SK-N-SH (cell line): ENCODE measurements around the gene AP2A2. TPM values are rescaled to one million over a fixed set of nuclear protein-coding genes. Genes with fewer than 3 reads are reported as not detected.

Experiments used
- CTCF ChIA-PET: fragments of 300-600, 350-600 bp; formaldehyde crosslinking; extraction: SDS; loops from one replicate; lab custom pipeline; 2021; lab: Yijun Ruan, JAX
- POLR2A ChIA-PET: fragments of 350-600 bp; sonication (Branson Sonifier 250); formaldehyde crosslinking; extraction: SDS; loops from one replicate; lab custom pipeline; 2020; ENCODE audit warnings: antibody characterized with exemption, inconsistent platforms; lab: Yijun Ruan, JAX
- DNase-seq: peaks from one replicate; pipeline ENCODE4 v3.0.0; 2012
- H2AFZ ChIP-seq: fragments of 200-600 bp; sonication (generic); 2 replicates; pipeline ENCODE4 v1.8.1; 2016; ENCODE audit warnings: antibody characterized with exemption, mild to moderate bottlenecking, low read depth
- H3F3A ChIP-seq: fragments of 200-600 bp; sonication (generic); replicated peaks from 2 replicates; pipeline ENCODE3; 2016; ENCODE audit warnings: antibody characterized with exemption, mild to moderate bottlenecking; ENCODE audit not compliant: insufficient read depth
- H3K27ac ChIP-seq, 2 experiments: fragments of 200-500 bp in 1 of 2; fragments of 200-600 bp in 1 of 2; sonication (Bioruptor generic) in 1 of 2; sonication (generic), shearing (Covaris generic) in 1 of 2; 2 replicates each; pipeline versions ENCODE4 v1.5.1 to v1.6.1; 2014 to 2016; ENCODE audit warnings: low read depth in 2 of 2, inconsistent platforms in 1 of 2, low read length in 1 of 2, mild to moderate bottlenecking in 1 of 2, mixed read lengths in 1 of 2
- H3K27me3 ChIP-seq: fragments of 200-600 bp; sonication (generic), shearing (Covaris generic); 2 replicates; pipeline ENCODE4 v1.6.1; 2016; ENCODE audit warnings: mixed run types; ENCODE audit not compliant: insufficient read depth
- H3K36me3 ChIP-seq, 2 experiments: fragments of 200-500 bp in 1 of 2; fragments of 200-600 bp in 1 of 2; sonication (Bioruptor generic) in 1 of 2; sonication (generic) in 1 of 2; replicated peaks in 1 of 2; 2 replicates each; pipeline versions ENCODE3 to v1.5.1; 2014 to 2016; ENCODE audit warnings: low read length in 1 of 2, mild to moderate bottlenecking in 1 of 2; ENCODE audit not compliant: insufficient read depth in 2 of 2, control insufficient read depth in 1 of 2
- H3K4me1 ChIP-seq, 2 experiments: fragments of 200-500 bp in 1 of 2; fragments of 200-600 bp in 1 of 2; sonication (Bioruptor generic) in 1 of 2; sonication (generic), shearing (Covaris generic) in 1 of 2; 2 replicates each; pipeline versions ENCODE4 v1.5.1 to v1.6.1; 2014 to 2016; ENCODE audit warnings: low read depth in 1 of 2, low read length in 1 of 2, mixed run types in 1 of 2; ENCODE audit not compliant: insufficient read depth in 2 of 2, control insufficient read depth in 1 of 2
- H3K4me2 ChIP-seq: fragments of 200-600 bp; sonication (generic), shearing (Covaris generic); 2 replicates; pipeline ENCODE4 v1.6.1; 2017; ENCODE audit warnings: mixed run types
- H3K4me3 ChIP-seq, 2 experiments: fragments of 200-500 bp in 1 of 2; fragments of 200-600 bp in 1 of 2; sonication (Bioruptor generic) in 1 of 2; sonication (generic), shearing (Covaris generic) in 1 of 2; 2 replicates each; pipeline versions ENCODE4 v1.5.1 to v1.8.1; 2014 to 2016; ENCODE audit warnings: low read depth in 2 of 2, inconsistent platforms in 1 of 2, low read length in 1 of 2, mild to moderate bottlenecking in 1 of 2, mixed read lengths in 1 of 2, moderate library complexity in 1 of 2
- H3K79me2 ChIP-seq: fragments of 200-600 bp; sonication (generic); 2 replicates; pipeline ENCODE4 v1.8.1; 2017; ENCODE audit warnings: mild to moderate bottlenecking; ENCODE audit not compliant: insufficient read depth
- H3K9ac ChIP-seq: fragments of 200-600 bp; sonication (generic); 2 replicates; pipeline ENCODE4 v1.6.1; 2017; ENCODE audit warnings: mixed run types
- H3K9me2 ChIP-seq: fragments of 200-600 bp; sonication (generic); 2 replicates; pipeline ENCODE4 v1.6.1; 2017; ENCODE audit warnings: mixed run types
- H3K9me3 ChIP-seq: fragments of 200-600 bp; sonication (generic); 2 replicates; pipeline ENCODE4 v1.6.1; 2017; ENCODE audit warnings: mixed run types, mild to moderate bottlenecking, moderate library complexity
- H4K20me1 ChIP-seq: fragments of 200-600 bp; sonication (generic); 2 replicates; pipeline ENCODE4 v1.6.1; 2017; ENCODE audit warnings: mild to moderate bottlenecking, mixed run types; ENCODE audit not compliant: insufficient read depth
- IRF3 ChIP-seq: fragments of 150-350 bp; IDR thresholded peaks from 2 replicates; pipeline ENCODE4 v1.6.1; 2016; ENCODE audit warnings: mild to moderate bottlenecking, low read depth, low read length
- NFIC ChIP-seq: IDR thresholded peaks from 2 replicates; pipeline ENCODE4 v1.4.0; 2012; ENCODE audit warnings: borderline replicate concordance
- REST ChIP-seq: IDR thresholded peaks from 2 replicates; pipeline ENCODE4 v1.6.1; 2012; ENCODE audit warnings: mild to moderate bottlenecking, low read depth, low read length, moderate library complexity
- RFX5 ChIP-seq: IDR thresholded peaks from 2 replicates; pipeline ENCODE4 v1.6.1; 2012; ENCODE audit warnings: mild to moderate bottlenecking, improper control_type of control experiment, low read length
- TEAD4 ChIP-seq: IDR thresholded peaks from 2 replicates; pipeline ENCODE4 v1.4.0; 2012; ENCODE audit warnings: mild to moderate bottlenecking, borderline replicate concordance; ENCODE audit not compliant: insufficient read depth
- USF1 ChIP-seq: IDR thresholded peaks from 2 replicates; pipeline ENCODE4 v1.4.0; 2012; ENCODE audit warnings: low read depth, borderline replicate concordance
- USF2 ChIP-seq: fragments of 150-350 bp; IDR thresholded peaks from 2 replicates; pipeline ENCODE4 v1.6.1; 2017; ENCODE audit warnings: antibody characterized with exemption, low read length, low read depth, borderline replicate concordance
- YY1 ChIP-seq: IDR thresholded peaks from 2 replicates; pipeline ENCODE4 v1.4.0; 2012; ENCODE audit warnings: low read depth, mild to moderate bottlenecking
- WGBS: methylation state at CpG from one replicate; pipeline ENCODE4 v1.1.6; 2017; ENCODE audit warnings: low lambda C conversion rate; 5-methylcytosine and 5-hydroxymethylcytosine counted together
- polyA plus RNA-seq, 3 experiments: library from polyadenylated mRNA; depleted of rRNA; stranded (reverse); fragments of >200 nt; gene quantifications; 2 replicates each; pipeline ENCODE4 v1.2.3, GENCODE V29; 2012
- TF ChIP-seq, protein P1 (sequence below): IDR thresholded peaks from 2 replicates; pipeline ENCODE4; 2012

The AP2A2 gene
- polyA plus RNA-seq, 1 of the 3 experiments (the other 2 are of a cell fraction), result 42.7 TPM

DNA sequence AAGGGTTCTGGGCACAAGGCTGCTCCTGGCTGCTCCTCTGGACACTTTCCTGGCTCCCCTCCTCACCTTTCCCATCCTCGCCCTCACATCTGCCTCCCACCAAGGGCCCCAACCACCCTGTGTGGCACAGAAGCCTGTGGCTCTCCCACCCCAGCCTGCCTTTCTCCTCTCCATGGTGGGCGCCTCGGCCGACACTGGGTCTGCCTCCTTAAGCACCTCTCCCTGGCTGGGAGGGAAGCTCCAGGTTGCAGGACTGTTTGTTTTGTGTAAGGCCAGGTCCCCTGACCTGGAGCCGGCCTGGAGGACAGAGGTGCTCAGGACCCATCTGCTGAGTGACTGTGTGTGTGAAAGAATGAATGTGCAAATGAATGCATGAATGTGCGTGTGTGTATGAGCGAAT, 96.7 kb downstream of the AP2A2 start:
- no peaks in the 10 kb centered on the region for H4K20me1 ChIP-seq
- no peak overlapping the region for H3K4me2 ChIP-seq
- H3K27me3 ChIP-seq, result no peaks in the 10 kb centered on the region
- H3K4me3 ChIP-seq, result no peak overlapping the region
- no peak for DNase-seq
- H3F3A ChIP-seq, result no peaks in the 10 kb centered on the region
- no peak overlapping the region for H3K27ac ChIP-seq
- H3K36me3 ChIP-seq, result no peaks in the 10 kb centered on the region
- WGBS, result 91% methylated on average over 7 of the region's 7 CpGs
- no peak overlapping the region for H2AFZ ChIP-seq
- ChIA-PET CTCF (no interaction called here), POLR2A (no interaction called here)
- no peak overlapping the region for H3K9ac ChIP-seq
- no peaks in the 10 kb centered on the region for H3K9me3 ChIP-seq
- H3K9me2 ChIP-seq, result no peaks in the 10 kb centered on the region
- TF ChIP-seq USF2, result no peak
- TF ChIP-seq RFX5, result no peak
- no peak for TF ChIP-seq NFIC
- TF ChIP-seq USF1, result no peak
- TF ChIP-seq, protein P1, sequence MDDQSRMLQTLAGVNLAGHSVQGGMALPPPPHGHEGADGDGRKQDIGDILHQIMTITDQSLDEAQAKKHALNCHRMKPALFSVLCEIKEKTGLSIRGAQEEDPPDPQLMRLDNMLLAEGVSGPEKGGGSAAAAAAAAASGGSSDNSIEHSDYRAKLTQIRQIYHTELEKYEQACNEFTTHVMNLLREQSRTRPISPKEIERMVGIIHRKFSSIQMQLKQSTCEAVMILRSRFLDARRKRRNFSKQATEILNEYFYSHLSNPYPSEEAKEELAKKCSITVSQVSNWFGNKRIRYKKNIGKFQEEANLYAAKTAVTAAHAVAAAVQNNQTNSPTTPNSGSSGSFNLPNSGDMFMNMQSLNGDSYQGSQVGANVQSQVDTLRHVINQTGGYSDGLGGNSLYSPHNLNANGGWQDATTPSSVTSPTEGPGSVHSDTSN, result no peak
- TF ChIP-seq YY1, result no peak
- no peak for TF ChIP-seq REST
- no peak for TF ChIP-seq TEAD4
- no peak for TF ChIP-seq IRF3
- no peaks in the 10 kb centered on the region for H3K79me2 ChIP-seq
- no peaks in the 10 kb centered on the region for H3K4me1 ChIP-seq
